Fibroblast of villous mesenchyme (primary cell): Measurements from ENCODE around the gene CTU2. TPM values are rescaled to one million over a fixed set of nuclear protein-coding genes. Genes with fewer than 3 reads are reported as not detected.

Experiments
- DNase-seq: peaks from one replicate; pipeline ENCODE4 v3.0.0-alpha.2; 2010; ENCODE audit warnings: low read depth
- H3K4me3 ChIP-seq: 2 replicates; pipeline ENCODE4 v1.5.1; 2011; ENCODE audit warnings: low read depth, mild to moderate bottlenecking, low read length
- CTCF ChIP-seq: IDR thresholded peaks from 2 replicates; pipeline ENCODE4 v1.5.1; 2012; ENCODE audit warnings: low read depth, mild to moderate bottlenecking, low read length; ENCODE audit not compliant: insufficient read depth
- total RNA-seq: library from RNA; depleted of rRNA; stranded (reverse); fragments of >200 nt; gene quantifications from 2 replicates; pipeline ENCODE4 v1.2.3, GENCODE V29; 2012

Gene CTU2
- total RNA-seq, 1 donor: 19.4 TPM

GRCh38 chr16:88758944-88759244, 52.6 kb downstream of the CTU2 start:
- DNase-seq: no peak
- no peak overlapping the region for H3K4me3 ChIP-seq
- TF ChIP-seq CTCF: no peak

- peak; percentile 27 for TF ChIP-seq CTCF
- H3K4me3 ChIP-seq: no peak overlapping the region
- peak; percentile 86 for DNase-seq
Observed at GRCh38 chr16:88759245-88759975, 53.1 kb downstream of the CTU2 start.

GRCh38 chr16:88759976-88760350, 53.7 kb downstream of the CTU2 start:
- DNase-seq: no peak
- H3K4me3 ChIP-seq: no peak overlapping the region
- no peak for TF ChIP-seq CTCF

DNA sequence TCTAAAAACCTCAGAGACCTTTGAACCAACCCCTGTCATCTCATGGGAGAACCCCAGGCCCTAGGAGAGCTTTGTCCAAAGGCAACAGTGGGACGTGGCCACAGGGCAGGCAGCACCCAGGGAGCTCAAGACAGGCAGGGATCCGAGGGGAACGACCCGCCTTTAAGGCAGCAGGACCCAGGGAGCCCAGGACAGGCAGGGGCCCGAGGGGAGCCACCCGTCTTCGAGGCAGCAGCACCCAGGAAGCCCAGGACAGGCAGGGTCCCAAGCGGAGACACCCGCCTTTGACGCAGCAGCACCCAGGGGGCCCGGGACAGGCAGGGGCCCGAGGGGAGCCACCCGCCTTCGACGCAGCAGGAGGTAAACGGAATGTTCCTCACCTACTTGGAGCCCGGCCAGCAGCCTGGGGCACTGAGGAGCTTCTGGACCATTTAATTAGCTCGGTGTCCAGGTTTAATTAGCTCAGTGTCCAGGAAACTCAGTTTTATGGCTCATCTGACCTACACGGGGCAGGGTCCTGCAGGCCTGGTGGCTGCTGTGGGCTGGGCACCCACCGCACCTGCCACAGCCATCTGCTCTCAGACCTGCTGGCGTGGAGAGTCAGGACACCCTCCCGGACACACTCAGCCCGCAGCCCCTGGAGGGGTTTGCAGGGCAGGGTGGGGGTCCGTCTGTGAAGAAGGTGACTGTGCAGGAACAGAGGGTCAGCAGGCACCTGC, 54.3 kb downstream of the CTU2 start:
- no peak for TF ChIP-seq CTCF
- DNase-seq: no peak
- no peak overlapping the region for H3K4me3 ChIP-seq

GRCh38 chr16:88761143-88761534, 54.8 kb downstream of the CTU2 start:
- H3K4me3 ChIP-seq: no peak overlapping the region
- no peak for TF ChIP-seq CTCF
- no peak for DNase-seq

- no peak for TF ChIP-seq CTCF
- no peak for DNase-seq
- no peak overlapping the region for H3K4me3 ChIP-seq
Observed at GRCh38 chr16:88761830-88762229, 55.5 kb downstream of the CTU2 start.
